PC-3 (cell line): Measurements from ENCODE around the gene DACT2.

Source experiments
- CTCF ChIP-seq: fragments of 300-600 bp; sonication (generic); conservative IDR thresholded peaks from 2 replicates; pipeline ENCODE4 v1.5.1; 2017; ENCODE audit warnings: antibody characterized with exemption, low read depth, mild to moderate bottlenecking, low read length
- EZH2 ChIP-seq: fragments of 300-600 bp; sonication (generic); IDR thresholded peaks from one replicate; pipeline ENCODE4 v1.6.1; 2017; ENCODE audit warnings: antibody characterized with exemption, mild to moderate bottlenecking, low read length; ENCODE audit not compliant: unreplicated experiment
- EZH2phosphoT487 ChIP-seq: fragments of 300-600 bp; sonication (generic); IDR thresholded peaks from 2 replicates; pipeline ENCODE4 v1.6.1; 2018; ENCODE audit warnings: mild to moderate bottlenecking, antibody characterized with exemption, low read length, borderline replicate concordance

DNA sequence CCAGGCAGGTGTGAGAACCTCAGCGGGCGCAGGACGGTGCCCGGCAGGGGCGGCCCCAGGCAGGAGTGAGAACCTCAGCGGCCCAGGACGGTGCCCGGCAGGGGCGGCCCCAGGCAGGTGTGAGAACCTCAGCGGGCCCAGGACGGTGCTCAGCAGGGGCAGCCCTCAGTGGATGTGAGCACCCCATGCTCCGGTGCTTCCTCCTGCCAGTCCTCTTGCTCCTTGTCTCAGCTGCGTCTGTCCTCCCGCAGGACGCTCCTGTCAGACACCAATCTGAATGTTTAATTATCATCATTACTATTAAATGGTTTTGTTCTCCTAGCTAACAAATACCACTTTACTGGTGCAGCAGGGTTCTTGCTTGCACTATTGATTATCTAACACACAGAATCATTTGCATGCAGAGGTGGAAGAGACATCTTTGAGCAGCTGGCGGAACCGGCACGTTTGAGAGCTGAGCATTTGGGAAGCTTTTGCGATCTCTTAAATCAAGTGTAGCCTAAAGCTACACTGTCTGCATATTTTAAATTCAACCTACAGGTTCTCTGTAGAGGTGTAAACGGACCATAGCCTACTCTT, 39.4 kb upstream of the DACT2 start:
- TF ChIP-seq CTCF (no peak), EZH2 (no peak), EZH2phosphoT487 (no peak)
